Immature natural killer cell (primary cell): Measurements from ENCODE around the gene RSPH1. TPM values are rescaled to one million over a fixed set of nuclear protein-coding genes. Genes with fewer than 3 reads are reported as not detected.

Source experiments
- DNase-seq, 3 donors: peaks; one replicate each; pipeline ENCODE4 v3.0.0; 2022; ENCODE audit warnings: mixed read lengths in 1 of 3
- H3K27ac Mint-ChIP-seq, 6 donors: one replicate each; pipeline ENCODE4 v1.8.0; 2020; ENCODE audit warnings: mixed read lengths in 6 of 6, mild to moderate bottlenecking in 5 of 6, inconsistent platforms in 4 of 6, moderate library complexity in 3 of 6
- H3K27me3 Mint-ChIP-seq, 3 donors: one replicate each; pipeline ENCODE4 v1.8.0; 2020 to 2021; ENCODE audit warnings: low read depth in 3 of 3, mild to moderate bottlenecking in 3 of 3, mixed read lengths in 3 of 3, moderate library complexity in 3 of 3, inconsistent platforms in 1 of 3
- H3K36me3 Mint-ChIP-seq, 3 donors: one replicate each; pipeline ENCODE4 v1.8.0; 2020; ENCODE audit warnings: mixed read lengths in 3 of 3, inconsistent platforms in 2 of 3, mild to moderate bottlenecking in 2 of 3
- H3K4me1 Mint-ChIP-seq, 2 donors: one replicate each; pipeline ENCODE4 v1.8.0; 2020; ENCODE audit warnings: inconsistent platforms in 2 of 2, mild to moderate bottlenecking in 2 of 2, mixed read lengths in 2 of 2, moderate library complexity in 1 of 2
- H3K4me3 Mint-ChIP-seq, 5 donors: one replicate each; pipeline ENCODE4 v1.8.0; 2020; ENCODE audit warnings: mild to moderate bottlenecking in 5 of 5, mixed read lengths in 5 of 5, inconsistent platforms in 3 of 5, moderate library complexity in 3 of 5
- H3K9me3 Mint-ChIP-seq, 6 donors: one replicate each; pipeline ENCODE4 v1.8.0; 2020; ENCODE audit warnings: mild to moderate bottlenecking in 6 of 6, mixed read lengths in 6 of 6, inconsistent platforms in 4 of 6, moderate library complexity in 3 of 6
- polyA plus RNA-seq, 3 donors: library from polyadenylated mRNA; unstranded; fragments of 300-500 nt; fragmentation: Illumina TruSeq; gene quantifications; one replicate each; pipeline ENCODE4 v1.2.3, GENCODE V29; 2021

RSPH1 gene
- polyA plus RNA-seq, 3 donors from 2014 or later: 0.37 TPM; not detected in 2

GRCh38 chr21:42499444-42500112 lies 3.6 kb upstream of the RSPH1 start:
- Mint-ChIP-seq H3K4me1 (peaks cover 28 to 30% of the 10 kb centered on the region in 2 donors), H3K27me3 (peaks cover 7 to 9% (median 7%) of the 10 kb centered on the region in 3 donors), H3K9me3 (no peaks in the 10 kb centered on the region), H3K4me3 (no peak overlapping the region), H3K36me3 (no peaks in the 10 kb centered on the region), H3K27ac (no peak overlapping the region)
- no peak for DNase-seq

GRCh38 chr21:42498012-42498411 lies 2.0 kb upstream of the RSPH1 start:
- Mint-ChIP-seq H3K36me3 (no peaks in the 10 kb centered on the region), H3K4me1 (peaks cover 17 to 18% of the 10 kb centered on the region in 2 donors), H3K27me3 (peaks cover 7 to 9% (median 7%) of the 10 kb centered on the region in 3 donors), H3K27ac (peak overlapping the region in 1 of 6 donors; percentile 57), H3K4me3 (peak overlapping the region in 1 of 5 donors; percentile 18), H3K9me3 (no peaks in the 10 kb centered on the region)
- no peak for DNase-seq

- Mint-ChIP-seq H3K9me3 (no peaks in the 10 kb centered on the region), H3K27me3 (peaks cover 7 to 9% (median 7%) of the 10 kb centered on the region in 3 donors), H3K36me3 (no peaks in the 10 kb centered on the region), H3K27ac (peak overlapping the region; percentile 80 to 97 (median 88)), H3K4me1 (peaks cover 17 to 18% of the 10 kb centered on the region in 2 donors), H3K4me3 (peak overlapping the region; percentile 81 to 96 (median 90))
- no peak for DNase-seq
These were observed 797 bp upstream of the RSPH1 start for GRCh38 chr21:42496839-42497202.

GRCh38 chr21:42495765-42496119 lies 282 bp downstream of the RSPH1 start:
- Mint-ChIP-seq H3K4me1 (peaks cover 17 to 18% of the 10 kb centered on the region in 2 donors), H3K36me3 (no peaks in the 10 kb centered on the region), H3K27me3 (peaks cover 7 to 9% (median 7%) of the 10 kb centered on the region in 3 donors), H3K27ac (peak overlapping the region; percentile 74 to 97 (median 88)), H3K9me3 (no peaks in the 10 kb centered on the region), H3K4me3 (peak overlapping the region; percentile 81 to 96 (median 90))
- DNase-seq: no peak

- Mint-ChIP-seq H3K27ac (peak overlapping the region in 2 of 6 donors; percentile 42 to 91), H3K27me3 (peaks cover 7 to 9% (median 8%) of the 10 kb centered on the region in 3 donors), H3K4me3 (peak overlapping the region in 4 of 5 donors; percentile 84 to 96 (median 90)), H3K36me3 (no peaks in the 10 kb centered on the region), H3K4me1 (peaks cover 17 to 18% of the 10 kb centered on the region in 2 donors), H3K9me3 (no peaks in the 10 kb centered on the region)
- DNase-seq: no peak
These were observed 997 bp downstream of the RSPH1 start for GRCh38 chr21:42495027-42495426.

GRCh38 chr21:42493109-42494060 lies 2.6 kb downstream of the RSPH1 start:
- H3K36me3 Mint-ChIP-seq: no peaks in the 10 kb centered on the region
- H3K9me3 Mint-ChIP-seq: no peaks in the 10 kb centered on the region
- peaks cover 8 to 11% (median 9%) of the 10 kb centered on the region in 3 donors for H3K27me3 Mint-ChIP-seq
- DNase-seq: no peak
- peaks cover 17 to 18% of the 10 kb centered on the region in 2 donors for H3K4me1 Mint-ChIP-seq
- H3K27ac Mint-ChIP-seq: peak overlapping the region in 1 of 6 donors; percentile 5
- no peak overlapping the region for H3K4me3 Mint-ChIP-seq

- peak overlapping the region in 1 of 6 donors; percentile 5 for H3K27ac Mint-ChIP-seq
- H3K4me1 Mint-ChIP-seq: peaks cover 15 to 18% of the 10 kb centered on the region in 2 donors
- peaks cover 9 to 11% (median 11%) of the 10 kb centered on the region in 3 donors for H3K27me3 Mint-ChIP-seq
These were observed 3.8 kb downstream of the RSPH1 start for GRCh38 chr21:42492201-42492600.

GRCh38 chr21:42491328-42491727 lies 4.7 kb downstream of the RSPH1 start:
- Mint-ChIP-seq H3K27ac (no peak overlapping the region), H3K36me3 (no peaks in the 10 kb centered on the region), H3K9me3 (no peaks in the 10 kb centered on the region), H3K4me1 (peaks cover 8 to 9% of the 10 kb centered on the region in 2 donors), H3K27me3 (peaks cover 9% of the 10 kb centered on the region in 3 donors), H3K4me3 (no peak overlapping the region)
- DNase-seq: no peak

More at GRCh38 chr21:42492201-42492600, 3.8 kb downstream of the RSPH1 start:
- Mint-ChIP-seq H3K9me3 (no peaks in the 10 kb centered on the region), H3K36me3 (no peaks in the 10 kb centered on the region), H3K4me3 (no peak overlapping the region)
- DNase-seq: no peak

GRCh38 chr21:42490720-42491119 lies 5.3 kb downstream of the RSPH1 start:
- DNase-seq: no peak
- Mint-ChIP-seq H3K27me3 (peaks cover 4 to 5% (median 5%) of the 10 kb centered on the region in 3 donors), H3K27ac (no peak overlapping the region), H3K4me3 (no peak overlapping the region), H3K9me3 (no peaks in the 10 kb centered on the region), H3K4me1 (peaks cover 3 to 4% of the 10 kb centered on the region in 2 donors), H3K36me3 (no peaks in the 10 kb centered on the region)

- H3K4me1 Mint-ChIP-seq: no peaks in the 10 kb centered on the region
- no peak overlapping the region for H3K4me3 Mint-ChIP-seq
- H3K27me3 Mint-ChIP-seq: peaks cover 2 to 5% (median 2%) of the 10 kb centered on the region in 3 donors
- H3K36me3 Mint-ChIP-seq: no peaks in the 10 kb centered on the region
- H3K9me3 Mint-ChIP-seq: no peaks in the 10 kb centered on the region
- DNase-seq: no peak
- H3K27ac Mint-ChIP-seq: no peak overlapping the region
These were observed 6.0 kb downstream of the RSPH1 start for GRCh38 chr21:42489991-42490390.

- Mint-ChIP-seq H3K36me3 (no peaks in the 10 kb centered on the region), H3K27ac (no peak overlapping the region), H3K4me3 (no peak overlapping the region), H3K4me1 (no peaks in the 10 kb centered on the region), H3K27me3 (peaks cover 2 to 5% (median 2%) of the 10 kb centered on the region in 3 donors), H3K9me3 (no peaks in the 10 kb centered on the region)
- DNase-seq: no peak
These were observed 6.9 kb downstream of the RSPH1 start for GRCh38 chr21:42489006-42489563.

- Mint-ChIP-seq H3K4me3 (no peak overlapping the region), H3K4me1 (no peaks in the 10 kb centered on the region), H3K36me3 (no peaks in the 10 kb centered on the region), H3K27me3 (peaks cover 2 to 5% (median 4%) of the 10 kb centered on the region in 3 donors), H3K27ac (no peak overlapping the region), H3K9me3 (no peaks in the 10 kb centered on the region)
- no peak for DNase-seq
These were observed 9.5 kb downstream of the RSPH1 start for GRCh38 chr21:42486531-42486930.

- Mint-ChIP-seq H3K36me3 (no peaks in the 10 kb centered on the region), H3K27ac (no peak overlapping the region), H3K4me1 (no peaks in the 10 kb centered on the region), H3K9me3 (no peaks in the 10 kb centered on the region), H3K27me3 (peaks cover 2 to 5% (median 4%) of the 10 kb centered on the region in 3 donors), H3K4me3 (no peak overlapping the region)
- DNase-seq: no peak
These were observed 10.0 kb downstream of the RSPH1 start for GRCh38 chr21:42486072-42486471.

- Mint-ChIP-seq H3K27me3 (peaks cover 3 to 5% (median 4%) of the 10 kb centered on the region in 3 donors), H3K4me3 (no peak overlapping the region), H3K27ac (no peak overlapping the region), H3K4me1 (no peaks in the 10 kb centered on the region), H3K36me3 (no peaks in the 10 kb centered on the region), H3K9me3 (no peaks in the 10 kb centered on the region)
- DNase-seq: no peak
These were observed 11.1 kb downstream of the RSPH1 start for GRCh38 chr21:42484966-42485365.
